Measurements from ENCODE around the gene SALL3. TPM values are rescaled to one million over a fixed set of nuclear protein-coding genes. Genes with fewer than 3 reads are reported as not detected.

Gene SALL3
- total and polyA plus RNA-seq, 2 experiments from 2014 or later, result 16.9 to 39.8 TPM

- TF ChIP-seq ZNF462 (CRISPR knock-in tag; IDR thresholded peaks at IDR 0.05), result no peak
- TF ChIP-seq JUNB (IDR thresholded peaks at IDR 0.05; ENCODE audit: unreplicated experiment), result no peak
- no peak for TF ChIP-seq STAT1 (IDR thresholded peaks at IDR 0.05; ENCODE audit: unreplicated experiment)
Measured at GRCh38 chr18:78950386-78950785, 29.2 kb upstream of the SALL3 start (continued).

GRCh38 chr18:78953566-78953965 is 26.1 kb upstream of the SALL3 start:
- Mint-ChIP-seq H3K27me3 (ENCODE audit: insufficient read depth, low read depth, poor library complexity) (peaks cover 9% of the 10 kb centered on the region), H3K27ac (no peak overlapping the region), H3K9me3 (peaks cover 90% of the 10 kb centered on the region), H3K4me1 (no peaks in the 10 kb centered on the region), H3K4me3 (no peak overlapping the region), H3K36me3 (ENCODE audit: low read depth) (peaks cover 15% of the 10 kb centered on the region)
- Histone ChIP-seq H3K4me2 (no peak overlapping the region), H3F3A (replicated peaks; ENCODE audit: low read depth) (no peaks in the 10 kb centered on the region), H2AFZ (no peak overlapping the region), H3K36me3 (ENCODE audit: insufficient read depth) (no peaks in the 10 kb centered on the region), H3K27ac (ENCODE audit: low read depth) (no peak overlapping the region), H3K4me3 (no peak overlapping the region), H3K4me1 (ENCODE audit: insufficient read depth) (no peaks in the 10 kb centered on the region), H3K9me2 (ENCODE audit: insufficient read depth) (0 out of 2 replicates have a peak, but pooled peaks cover 3% of the 10 kb centered on the region), H3K27me3 (ENCODE audit: insufficient read depth) (no peaks in the 10 kb centered on the region), H3K79me2 (replicated peaks; ENCODE audit: insufficient read depth) (no peaks in the 10 kb centered on the region), H4K20me1 (replicated peaks; ENCODE audit: insufficient read depth) (no peaks in the 10 kb centered on the region)
- DNase-seq (ENCODE audit: low spot score) (no peak), ATAC-seq (no peak)
- TF ChIP-seq ETS1 (IDR thresholded peaks at IDR 0.05) (no peak), ZNF331 (CRISPR knock-in tag; IDR thresholded peaks at IDR 0.05; ENCODE audit: low read depth) (no peak), EZH2 (IDR thresholded peaks at IDR 0.05; ENCODE audit: low read depth, unreplicated experiment) (no peak), NANOG (IDR thresholded peaks at IDR 0.05; ENCODE audit: borderline replicate concordance) (no peak), POLR2AphosphoS5 (IDR thresholded peaks at IDR 0.05; ENCODE audit: low read depth) (no peak), REST (IDR thresholded peaks at IDR 0.05; ENCODE audit: unreplicated experiment) (no peak), JUNB (IDR thresholded peaks at IDR 0.05; ENCODE audit: unreplicated experiment) (no peak), EZH2phosphoT487 (IDR thresholded peaks at IDR 0.05; ENCODE audit: unreplicated experiment) (no peak)

Data from GM23338 (cell line).